Heart left ventricle (tissue), 16 donors: ENCODE measurements around the gene LRIT3. TPM values are rescaled to one million over a fixed set of nuclear protein-coding genes. Genes with fewer than 3 reads are reported as not detected.
"Not testable (repeated sequence)": the region's sequence is repeated elsewhere in the genome, so short reads cannot be mapped to it uniquely, and the experiment has no call there.

ENCODE experiments used
- ATAC-seq, 4 donors: fragments of 200-7000 bp; cut with Tn5 transposase; one replicate each; pipeline ENCODE4 v1.9.1; 2020 to 2022; ENCODE audit warnings: moderate library complexity in 4 of 4, mild to moderate bottlenecking in 3 of 4, moderate number of reproducible peaks in 1 of 4
- DNase-seq, 5 donors: peaks; one replicate each; pipeline ENCODE4 v3.0.0-alpha.2; 2020
- H3K27ac ChIP-seq, 12 donors: fragments of 200-600 bp; sonication (generic) in 4 of 12; one replicate each; pipeline versions ENCODE4 v1.5.0 to v1.8.0; 2016 to 2022; ENCODE audit warnings: mild to moderate bottlenecking in 2 of 12
- H3K27me3 ChIP-seq, 9 donors: fragments of 200-600 bp; sonication (generic) in 2 of 9; one replicate each; pipeline versions ENCODE4 v1.5.1 to v1.8.0; 2016 to 2022; ENCODE audit warnings: mild to moderate bottlenecking in 3 of 9
- H3K36me3 ChIP-seq, 9 donors: fragments of 200-600 bp; sonication (generic) in 2 of 9; one replicate each; pipeline versions ENCODE4 v1.5.0 to v1.8.0; 2018 to 2022; ENCODE audit warnings: mild to moderate bottlenecking in 2 of 9
- H3K4me1 ChIP-seq, 12 donors: fragments of 200-600 bp; sonication (generic) in 4 of 12; one replicate each; pipeline versions ENCODE4 v1.5.0 to v1.8.0; 2016 to 2022; ENCODE audit warnings: mild to moderate bottlenecking in 3 of 12
- H3K4me3 ChIP-seq, 12 donors: fragments of 200-600 bp; sonication (generic) in 4 of 12; one replicate each; pipeline versions ENCODE4 v1.5.0 to v1.8.0; 2017 to 2022; ENCODE audit warnings: mild to moderate bottlenecking in 9 of 12, moderate library complexity in 4 of 12
- H3K9me3 ChIP-seq, 12 donors: fragments of 200-600 bp; sonication (generic) in 4 of 12; one replicate each; pipeline versions ENCODE4 v1.5.0 to v1.8.0; 2016 to 2022; ENCODE audit warnings: mild to moderate bottlenecking in 1 of 12
- POLR2A ChIP-seq, 2 donors: fragments of 450-650 bp; IDR thresholded peaks; one replicate each; pipeline ENCODE4 v1.6.1; 2017; ENCODE audit warnings: antibody characterized with exemption in 2 of 2, mild to moderate bottlenecking in 2 of 2, moderate library complexity in 2 of 2
- WGBS, 4 donors: extraction: QIAGEN DNeasy Blood & Tissue Kit in 2 of 4; methylation state at CpG; one replicate each; pipeline versions ENCODE4 v1.1.5 to v1.1.7; 2013 to 2018; 5-methylcytosine and 5-hydroxymethylcytosine counted together
- intact Hi-C, 10 donors: fragments of 100-400 bp; cut with DNase I; formaldehyde crosslinking; loops; one replicate each; pipeline versions ENCODE4 v1.11.1 to v1.14.2; 2022
- polyA plus RNA-seq, 2 donors: library from polyadenylated mRNA; stranded (reverse); fragments of 200-250 nt; gene quantifications; one replicate each; pipeline ENCODE4 v1.2.3, GENCODE V29; 2013
- total RNA-seq, 9 donors: library from RNA; depleted of rRNA in 2 of 9; stranded (reverse); fragments of >200 nt in 2 of 9; fragmentation: NEBNext Ultra II Directional in 3 of 9; extraction: Animal tissue kit (Norgen Biotek cat#: 25700) in 3 of 9; gene quantifications; one replicate each; pipeline versions ENCODE4 v1.1.0 to v1.2.4, GENCODE V29; 2016 to 2023
- TF ChIP-seq, protein P1 (sequence below), 12 donors: fragments of 200-600 bp; sonication (generic) in 4 of 12; IDR thresholded peaks; one replicate each; pipeline versions ENCODE4 v1.5.0 to v1.8.0; 2018 to 2022; ENCODE audit warnings: antibody characterized with exemption in 12 of 12, mild to moderate bottlenecking in 5 of 12
- donor health status: ischemic (EF 13 %, LVEDD 7.1; RV severe dilation, severe dysfunction).
- donor health status: healthy with polysubstance abuse.
- donor health status: DM: no; HTN: yes; CAD: no.
- donor health status: DM: no; HTN: no; CAD: no.
- donor health status: ischemic (EF 25% LVEDD 6.9; RV normal size, moderate dysfunction).
- donor health status: ischemic (EF 25% LVEDD 5.7; RV mildly dilated, moderate dysfunction).
- donor health status: healthy.
- donor health status: DM: yes; HTN: yes; CAD: no.
- donor health status: ischemic (EF 35%, LVEDD 5.7; RV mildly dilated, moderate dysfunction).
- donor health status: nonischemic (EF 11% LVEDD 7.7; RV severe dilation, severe dysfunction).
- donor health status: DM: yes; HTN: yes; CAD: no.
- donor health status: PGD.
- donor health status: ischemic (EF 29% LVEDD 5.4; RV normal size, mild dysfunction).
- donor health status: nonischemic (EF 23%, LVEDD 6.1; RV moderate dilation, normal function).

Gene LRIT3
- total and polyA plus RNA-seq, 11 donors = 0.08 TPM; not detected in 10

DNA sequence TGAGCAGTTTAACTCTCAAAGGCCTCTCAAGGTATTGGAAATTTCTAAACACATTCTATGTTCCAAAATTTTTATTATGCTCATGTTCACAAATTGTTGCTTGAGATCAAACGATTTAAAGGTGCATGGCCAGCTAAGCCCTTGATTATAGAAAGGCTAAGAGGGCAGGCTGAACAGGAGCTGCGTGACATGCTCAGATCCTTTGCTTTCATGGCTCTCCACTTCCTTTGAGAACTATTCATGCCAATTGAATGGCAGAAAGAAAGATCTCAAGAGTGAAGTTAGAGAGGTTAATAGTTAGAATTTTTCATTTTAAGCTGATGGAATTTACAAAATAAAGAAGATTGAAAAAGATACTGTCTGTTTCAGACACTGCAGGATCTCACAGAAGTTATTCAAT lies 594 bp downstream of the LRIT3 start:
- intact Hi-C loops = no loop called here
- 66 to 74% (median 72%) methylated on average over 2 of the region's 2 CpGs for WGBS, 4 donors
- no peak overlapping the region for H3K27ac ChIP-seq
- ATAC-seq = no peak
- DNase-seq = no peak
- H3K9me3 ChIP-seq = no peaks in the 10 kb centered on the region
- no peak overlapping the region for H3K4me3 ChIP-seq
- H3K4me1 ChIP-seq = no peaks in the 10 kb centered on the region
- no peaks in the 10 kb centered on the region for H3K27me3 ChIP-seq
- no peaks in the 10 kb centered on the region for H3K36me3 ChIP-seq
- no peak for TF ChIP-seq POLR2A (IDR thresholded peaks at IDR 0.05)
- TF ChIP-seq, protein P1, sequence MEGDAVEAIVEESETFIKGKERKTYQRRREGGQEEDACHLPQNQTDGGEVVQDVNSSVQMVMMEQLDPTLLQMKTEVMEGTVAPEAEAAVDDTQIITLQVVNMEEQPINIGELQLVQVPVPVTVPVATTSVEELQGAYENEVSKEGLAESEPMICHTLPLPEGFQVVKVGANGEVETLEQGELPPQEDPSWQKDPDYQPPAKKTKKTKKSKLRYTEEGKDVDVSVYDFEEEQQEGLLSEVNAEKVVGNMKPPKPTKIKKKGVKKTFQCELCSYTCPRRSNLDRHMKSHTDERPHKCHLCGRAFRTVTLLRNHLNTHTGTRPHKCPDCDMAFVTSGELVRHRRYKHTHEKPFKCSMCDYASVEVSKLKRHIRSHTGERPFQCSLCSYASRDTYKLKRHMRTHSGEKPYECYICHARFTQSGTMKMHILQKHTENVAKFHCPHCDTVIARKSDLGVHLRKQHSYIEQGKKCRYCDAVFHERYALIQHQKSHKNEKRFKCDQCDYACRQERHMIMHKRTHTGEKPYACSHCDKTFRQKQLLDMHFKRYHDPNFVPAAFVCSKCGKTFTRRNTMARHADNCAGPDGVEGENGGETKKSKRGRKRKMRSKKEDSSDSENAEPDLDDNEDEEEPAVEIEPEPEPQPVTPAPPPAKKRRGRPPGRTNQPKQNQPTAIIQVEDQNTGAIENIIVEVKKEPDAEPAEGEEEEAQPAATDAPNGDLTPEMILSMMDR (IDR thresholded peaks at IDR 0.05) = no peak

DNA sequence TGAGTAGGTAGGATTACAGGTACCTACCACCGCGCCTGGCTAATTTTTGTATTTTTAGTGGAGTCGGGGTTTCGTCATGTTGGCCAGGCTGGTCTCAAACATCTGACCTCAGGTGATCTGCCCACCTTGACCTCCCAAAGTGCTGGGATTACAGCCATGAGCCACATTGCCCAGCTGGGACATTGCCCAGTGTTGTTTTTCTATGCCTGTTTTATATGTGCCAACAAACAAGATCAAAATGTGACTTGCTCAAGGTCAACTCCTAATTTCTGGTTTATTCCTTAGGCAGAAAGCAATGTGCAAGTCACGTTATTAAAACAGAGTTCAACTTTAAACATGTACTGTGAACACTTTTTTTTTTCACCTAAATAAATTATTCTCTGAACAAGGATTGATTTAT lies 2.7 kb downstream of the LRIT3 start:
- 67 to 82% (median 69%) methylated on average over 5 of the region's 5 CpGs for WGBS, 4 donors
- no peaks in the 10 kb centered on the region for H3K27me3 ChIP-seq
- DNase-seq (no peak), ATAC-seq (no peak)
- no peak overlapping the region for H3K27ac ChIP-seq
- H3K9me3 ChIP-seq = no peaks in the 10 kb centered on the region
- TF ChIP-seq, protein P1 (IDR thresholded peaks at IDR 0.05) = no peak
- no peak for TF ChIP-seq POLR2A (IDR thresholded peaks at IDR 0.05)
- no peaks in the 10 kb centered on the region for H3K4me1 ChIP-seq
- intact Hi-C loops = no loop called here
- no peaks in the 10 kb centered on the region for H3K36me3 ChIP-seq
- H3K4me3 ChIP-seq = no peak overlapping the region

DNA sequence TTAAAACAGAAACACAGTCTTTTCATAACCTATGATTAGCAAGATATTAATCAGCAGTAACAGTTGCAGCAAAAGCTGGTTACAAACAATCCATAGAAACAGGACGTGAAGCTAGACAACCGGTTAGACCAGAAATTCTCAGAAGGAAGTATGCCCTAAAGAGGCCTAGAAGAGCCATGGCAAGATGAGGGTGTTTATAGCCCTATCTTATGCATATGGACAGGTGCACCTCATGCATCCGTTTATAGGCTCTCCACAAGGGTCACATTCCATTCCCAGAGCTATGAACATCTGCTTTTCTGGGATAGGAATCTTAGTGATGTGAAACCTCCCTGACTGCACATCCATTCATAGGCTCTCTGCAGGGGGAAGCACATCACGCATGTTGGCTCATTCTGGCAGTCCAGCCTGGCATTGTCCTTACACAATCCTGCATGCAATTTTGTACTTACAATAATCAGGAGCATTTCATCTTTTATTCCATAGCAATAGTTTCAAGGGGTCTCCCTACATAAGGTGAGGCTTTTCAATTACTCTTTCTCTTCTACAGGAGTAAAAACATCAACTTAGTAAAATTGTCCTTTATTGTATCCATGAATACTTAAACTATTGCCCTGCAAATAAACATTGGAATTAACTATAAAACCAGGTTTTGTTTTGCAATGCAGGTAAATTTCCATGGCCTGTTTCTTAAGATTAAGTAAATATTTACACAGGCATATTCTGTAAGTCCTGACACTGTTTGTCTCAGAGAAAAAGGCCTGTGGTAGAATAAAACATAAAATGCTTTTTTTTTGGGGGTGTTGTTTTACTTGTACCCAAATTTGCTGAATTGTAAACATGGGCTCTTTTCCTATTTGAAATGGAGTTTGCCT lies 11.8 kb downstream of the LRIT3 start:
- DNase-seq, H3K4me3 ChIP-seq, H3K27me3 ChIP-seq, ATAC-seq, intact Hi-C loops, H3K4me1 ChIP-seq, H3K27ac ChIP-seq, H3K36me3 ChIP-seq: not testable (repeated sequence)
- WGBS, 4 donors = 85 to 94% (median 91%) methylated on average over 4 of the region's 4 CpGs
- H3K9me3 ChIP-seq = peaks cover 0 to 14% (median 0%) of the 10 kb centered on the region in 12 donors

DNA sequence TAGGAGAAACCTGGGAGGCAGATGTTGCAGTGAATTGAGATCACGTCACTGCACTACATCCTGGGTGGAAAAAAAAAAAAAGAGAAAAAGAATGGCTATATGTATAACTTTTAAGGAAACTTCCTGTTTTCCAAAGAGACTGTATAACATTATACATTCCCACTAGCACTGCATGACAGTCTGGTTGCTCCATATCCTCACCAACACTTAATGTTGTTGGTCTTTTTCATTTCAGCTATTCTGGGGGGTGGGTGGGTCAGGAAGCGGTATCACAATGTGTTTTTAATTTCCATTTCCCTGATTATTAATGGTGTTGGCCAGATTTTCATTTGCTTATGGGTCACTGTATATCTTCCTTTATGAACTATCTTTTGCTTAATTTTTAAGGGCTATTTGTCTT lies 13.4 kb downstream of the LRIT3 start:
- ATAC-seq (no peak), DNase-seq (no peak)
- TF ChIP-seq, protein P1 (IDR thresholded peaks at IDR 0.05) = no peak
- TF ChIP-seq POLR2A (IDR thresholded peaks at IDR 0.05) = no peak
- Histone ChIP-seq H3K4me3 (no peak overlapping the region), H3K27me3 (no peaks in the 10 kb centered on the region), H3K9me3 (peaks cover 0 to 14% (median 0%) of the 10 kb centered on the region in 12 donors), H3K4me1 (no peaks in the 10 kb centered on the region), H3K36me3 (no peaks in the 10 kb centered on the region), H3K27ac (no peak overlapping the region)
- intact Hi-C loops = no loop called here
- 90 to 98% (median 93%) methylated on average over 2 of the region's 2 CpGs for WGBS, 4 donors
